HepG2 (cell line): ENCODE measurements around the gene YEATS2. TPM values are rescaled to one million over a fixed set of nuclear protein-coding genes. Genes with fewer than 3 reads are reported as not detected.

ENCODE experiments used
- ATM ChIP-seq: fragments of 450-650 bp; IDR thresholded peaks from 2 replicates; pipeline ENCODE4 v1.7.1; 2017; ENCODE audit warnings: mild to moderate bottlenecking, borderline replicate concordance
- CAMTA2 ChIP-seq: sonication (generic); formaldehyde crosslinking; IDR thresholded peaks from 2 replicates; pipeline ENCODE4 v1.4.0; 2020; ENCODE audit warnings: mild to moderate bottlenecking, missing genetic modification reagents, borderline replicate concordance
- CENPBD1 ChIP-seq: sonication (generic); formaldehyde crosslinking; IDR thresholded peaks from 2 replicates; pipeline ENCODE4 v1.8.0; 2022; ENCODE audit warnings: missing genetic modification reagents, low read depth, mild to moderate bottlenecking, borderline replicate concordance
- CENPX ChIP-seq: sonication (generic); formaldehyde crosslinking; IDR thresholded peaks from 2 replicates; pipeline ENCODE4 v1.9.0; 2021; ENCODE audit warnings: mild to moderate bottlenecking, missing genetic modification reagents, moderate library complexity
- DZIP1 ChIP-seq: sonication (generic); formaldehyde crosslinking; IDR thresholded peaks from 2 replicates; pipeline ENCODE4 v1.5.0; 2020; ENCODE audit warnings: mild to moderate bottlenecking, missing genetic modification reagents
- EP300 ChIP-seq, 3 experiments: sonication (generic) in 1 of 3; formaldehyde crosslinking in 1 of 3; IDR thresholded peaks; 2 replicates each; pipeline versions ENCODE4 v1.5.1 to v1.6.1; 2011 to 2020; ENCODE audit warnings: low read depth in 2 of 3, low read length in 2 of 3, borderline replicate concordance in 1 of 3, improper control_type of control experiment in 1 of 3, mild to moderate bottlenecking in 1 of 3, missing genetic modification reagents in 1 of 3, moderate library complexity in 1 of 3
- FOXO1 ChIP-seq: sonication (generic); formaldehyde crosslinking; IDR thresholded peaks from 2 replicates; pipeline ENCODE4 v1.4.0; 2020; ENCODE audit warnings: missing genetic modification reagents
- HOXA9 ChIP-seq: sonication (generic); formaldehyde crosslinking; IDR thresholded peaks from 2 replicates; pipeline ENCODE4 v1.8.1; 2022; ENCODE audit warnings: missing genetic modification reagents, mild to moderate bottlenecking, moderate library complexity, borderline replicate concordance
- IRF1 ChIP-seq: sonication (generic); formaldehyde crosslinking; IDR thresholded peaks from 2 replicates; pipeline ENCODE4 v1.4.0; 2020; ENCODE audit warnings: low read depth, mild to moderate bottlenecking, missing genetic modification reagents
- JARID2 ChIP-seq: sonication (generic); formaldehyde crosslinking; IDR thresholded peaks from 2 replicates; pipeline ENCODE4 v1.8.1; 2023; ENCODE audit warnings: missing genetic modification reagents, inconsistent platforms; ENCODE audit not compliant: insufficient replicate concordance
- MAX ChIP-seq: IDR thresholded peaks from 2 replicates; pipeline ENCODE4 v1.6.1; 2012; ENCODE audit warnings: inconsistent platforms
- MTF2 ChIP-seq: sonication (generic); formaldehyde crosslinking; IDR thresholded peaks from 2 replicates; pipeline ENCODE4 v1.5.0; 2020; ENCODE audit warnings: missing genetic modification reagents, borderline replicate concordance
- MXD4 ChIP-seq: IDR thresholded peaks from 2 replicates; pipeline ENCODE4 v1.6.1; 2016; ENCODE audit warnings: mild to moderate bottlenecking, missing biosample characterization, missing genetic modification reagents
- PAF1 ChIP-seq: IDR thresholded peaks from 2 replicates; pipeline ENCODE4 v1.6.1; 2016; ENCODE audit warnings: missing genetic modification reagents, missing compliant biosample characterization
- RXRA ChIP-seq: sonication (generic); formaldehyde crosslinking; IDR thresholded peaks from 2 replicates; pipeline ENCODE4 v1.5.1; 2020; ENCODE audit warnings: missing genetic modification reagents
- SIN3B ChIP-seq: fragments of 150-350 bp; IDR thresholded peaks from 2 replicates; pipeline ENCODE4 v1.6.1; 2014; ENCODE audit warnings: low read length
- SKI ChIP-seq: fragments of 450-650 bp; IDR thresholded peaks from one replicate; pipeline ENCODE4 v1.6.1; 2018; ENCODE audit warnings: mild to moderate bottlenecking; ENCODE audit not compliant: partially characterized antibody
- SRF ChIP-seq: IDR thresholded peaks from 2 replicates; pipeline ENCODE4 v1.6.1; 2011; ENCODE audit warnings: mild to moderate bottlenecking, low read depth, low read length, moderate library complexity
- U2AF1 ChIP-seq: fragments of 200-400 bp; formaldehyde crosslinking; optimal IDR thresholded peaks from 2 replicates; pipeline ENCODE3; 2017; ENCODE audit warnings: mild to moderate bottlenecking, low read depth, low read length
- YEATS4 ChIP-seq: sonication (generic); formaldehyde crosslinking; IDR thresholded peaks from 2 replicates; pipeline ENCODE4 v1.4.0; 2020; ENCODE audit warnings: missing genetic modification reagents, borderline replicate concordance
- ZNF12 ChIP-seq: sonication (generic); formaldehyde crosslinking; IDR thresholded peaks from 2 replicates; pipeline ENCODE4 v1.5.0; 2020; ENCODE audit warnings: missing genetic modification reagents
- ZNF136 ChIP-seq: sonication (generic); formaldehyde crosslinking; IDR thresholded peaks from 2 replicates; pipeline ENCODE4 v1.8.1; 2022; ENCODE audit warnings: low read depth, mild to moderate bottlenecking, moderate library complexity, missing genetic modification reagents
- ZNF251 ChIP-seq: sonication (generic); formaldehyde crosslinking; IDR thresholded peaks from 2 replicates; pipeline ENCODE4 v1.9.0; 2021; ENCODE audit warnings: mild to moderate bottlenecking, missing genetic modification reagents
- ZNF30 ChIP-seq: sonication (generic); formaldehyde crosslinking; IDR thresholded peaks from 2 replicates; pipeline ENCODE4 v1.5.0; 2020; ENCODE audit warnings: mild to moderate bottlenecking, missing genetic modification reagents
- ZNF589 ChIP-seq: sonication (generic); formaldehyde crosslinking; conservative IDR thresholded peaks from 2 replicates; pipeline ENCODE4 v1.8.0; 2022; ENCODE audit warnings: mild to moderate bottlenecking, moderate library complexity, missing genetic modification reagents
- ZNF672 ChIP-seq: sonication (generic); formaldehyde crosslinking; IDR thresholded peaks from 2 replicates; pipeline ENCODE4 v1.8.1; 2022; ENCODE audit warnings: missing genetic modification reagents
- ZNF749 ChIP-seq: sonication (generic); formaldehyde crosslinking; IDR thresholded peaks from 2 replicates; pipeline ENCODE4 v1.8.0; 2022; ENCODE audit warnings: mild to moderate bottlenecking, missing genetic modification reagents, moderate library complexity, borderline replicate concordance
- polyA plus RNA-seq, 8 experiments: library from polyadenylated mRNA; depleted of rRNA in 3 of 8; stranded (reverse) in 7 of 8; unstranded in 1 of 8; fragments of >200 nt; fragmentation: Illumina TruSeq in 4 of 8; extraction: Trizol in 4 of 8; gene quantifications; 2 replicates each; pipeline versions ENCODE4 v1.2.1 to v1.2.3, GENCODE V29; 2011 to 2016; ENCODE audit warnings: low read depth in 4 of 8, missing spikeins in 1 of 8, mixed read lengths in 1 of 8; ENCODE audit not compliant: insufficient read depth in 1 of 8
- total RNA-seq, 5 experiments: library from RNA; depleted of rRNA; stranded (reverse); fragments of >200 nt; fragmentation: Illumina TruSeq; extraction: Trizol; gene quantifications; 2 replicates each; pipeline ENCODE4 v1.2.3, GENCODE V29; 2016; ENCODE audit warnings: low read depth in 1 of 5

YEATS2 gene
- total and polyA plus RNA-seq, 2 of the 13 experiments (the other 11 are each of a cell fraction or from before 2014, with no cell fraction given), result 18.6 to 33.7 TPM

GRCh38 chr3:183745300-183746098 lies 47.9 kb downstream of the YEATS2 start (continued):
- TF ChIP-seq SRF (no peak), ZNF749 (no peak), FOXO1 (peak; percentile 34; the same call in 1 of the 2 replicates), SKI (peak; percentile 10), DZIP1 (CRISPR knock-in tag) (no peak), CENPBD1 (CRISPR knock-in tag) (no peak), ZNF251 (CRISPR knock-in tag) (no peak), CENPX (CRISPR knock-in tag) (no peak), YEATS4 (CRISPR knock-in tag) (no peak), MAX (no peak), JARID2 (no peak), U2AF1 (no peak), HOXA9 (CRISPR knock-in tag) (no peak), IRF1 (no peak), MXD4 (CRISPR knock-in tag) (0 out of 2 replicates have a peak, but pooled peaks have one; percentile 15), SIN3B (no peak), PAF1 (CRISPR knock-in tag) (no peak), ZNF589 (CRISPR knock-in tag) (no peak), EP300 (IDR thresholded peaks at IDR 0.05; ENCODE audit: low read depth in 2 of 2, low read length in 2 of 2) (peak in 1 of 2 experiments; percentile 30; a peak in 1 of 4 replicates), EP300 (CRISPR knock-in tag; IDR thresholded peaks at IDR 0.05; ENCODE audit: borderline replicate concordance) (no peak), MTF2 (no peak), ATM (no peak), ZNF12 (CRISPR knock-in tag) (no peak), CAMTA2 (CRISPR knock-in tag) (no peak), RXRA (CRISPR knock-in tag) (peak; percentile 35; the same call in 1 of the 2 replicates), ZNF30 (no peak), ZNF136 (no peak), ZNF672 (CRISPR knock-in tag) (no peak)
